AG04450 (cell line): ENCODE results near the gene NCEH1. TPM values are rescaled to one million over a fixed set of nuclear protein-coding genes. Genes with fewer than 3 reads are reported as not detected.
"Not testable (repeated sequence)": the region's sequence is repeated elsewhere in the genome, so short reads cannot be mapped to it uniquely, and the experiment has no call there.

ENCODE experiments used
- CTCF ChIA-PET: fragments of 300-600, 350-600 bp; formaldehyde crosslinking; extraction: SDS; loops from one replicate; lab custom pipeline; 2022; ENCODE audit warnings: antibody characterized with exemption, inconsistent platforms; lab: Charles Lee
- POLR2A ChIA-PET: fragments of 350-600 bp; formaldehyde crosslinking; extraction: SDS; loops from one replicate; lab custom pipeline; 2021; ENCODE audit warnings: antibody characterized with exemption, inconsistent platforms; lab: Yijun Ruan, JAX
- DNase-seq: peaks from one replicate; pipeline ENCODE4 v3.0.0-alpha.2; 2011; ENCODE audit warnings: low read depth, low spot score
- H3K27ac ChIP-seq: one replicate; pipeline ENCODE4 v1.5.1; 2012; ENCODE audit warnings: low read depth, low read length, control low read depth
- H3K27me3 ChIP-seq: one replicate; pipeline ENCODE4 v1.6.0; 2012; ENCODE audit warnings: low read length; ENCODE audit not compliant: control insufficient read depth, insufficient read depth
- H3K4me3 ChIP-seq: 2 replicates; pipeline ENCODE4 v1.5.1; 2011; ENCODE audit warnings: mild to moderate bottlenecking, low read depth, low read length, control low read depth
- H3K9me3 ChIP-seq: 2 replicates; pipeline ENCODE4 v1.5.1; 2012; ENCODE audit warnings: low read length; ENCODE audit not compliant: control insufficient read depth, insufficient read depth
- polyA plus RNA-seq: library from polyadenylated mRNA; depleted of rRNA; stranded (reverse); fragments of >200 nt; gene quantifications from 2 replicates; pipeline ENCODE4 v1.2.3, GENCODE V29; 2011
- TF ChIP-seq, protein P1 (sequence below): IDR thresholded peaks from 2 replicates; pipeline ENCODE4 v1.5.1; 2011; ENCODE audit warnings: low read depth, low read length, control low read depth, inconsistent platforms

NCEH1 gene
- polyA plus RNA-seq, 1 experiment = 14.6 TPM

DNA sequence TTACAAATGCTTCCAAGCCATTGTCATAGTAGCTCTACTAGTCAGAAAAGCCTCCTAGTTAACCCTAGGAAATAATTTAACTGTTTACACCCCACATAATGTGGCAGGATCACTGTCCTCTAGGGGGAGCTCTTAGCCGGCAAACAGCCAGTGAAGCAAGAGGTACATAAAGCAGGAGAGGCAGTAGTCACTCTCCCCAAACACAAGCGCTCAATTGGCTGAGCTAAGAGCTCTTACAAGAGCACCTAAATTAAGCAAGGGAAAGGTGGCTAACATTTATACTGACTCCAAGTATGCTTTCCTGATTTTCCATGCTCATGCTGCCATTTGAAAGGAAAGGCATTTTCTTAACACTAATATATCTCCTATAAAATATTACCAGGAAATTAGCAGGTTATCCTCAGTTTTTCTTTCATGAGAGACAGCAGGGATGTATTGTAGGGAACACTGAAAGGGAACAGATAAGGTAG is 37.6 kb downstream of the NCEH1 start:
- TF ChIP-seq, protein P1, sequence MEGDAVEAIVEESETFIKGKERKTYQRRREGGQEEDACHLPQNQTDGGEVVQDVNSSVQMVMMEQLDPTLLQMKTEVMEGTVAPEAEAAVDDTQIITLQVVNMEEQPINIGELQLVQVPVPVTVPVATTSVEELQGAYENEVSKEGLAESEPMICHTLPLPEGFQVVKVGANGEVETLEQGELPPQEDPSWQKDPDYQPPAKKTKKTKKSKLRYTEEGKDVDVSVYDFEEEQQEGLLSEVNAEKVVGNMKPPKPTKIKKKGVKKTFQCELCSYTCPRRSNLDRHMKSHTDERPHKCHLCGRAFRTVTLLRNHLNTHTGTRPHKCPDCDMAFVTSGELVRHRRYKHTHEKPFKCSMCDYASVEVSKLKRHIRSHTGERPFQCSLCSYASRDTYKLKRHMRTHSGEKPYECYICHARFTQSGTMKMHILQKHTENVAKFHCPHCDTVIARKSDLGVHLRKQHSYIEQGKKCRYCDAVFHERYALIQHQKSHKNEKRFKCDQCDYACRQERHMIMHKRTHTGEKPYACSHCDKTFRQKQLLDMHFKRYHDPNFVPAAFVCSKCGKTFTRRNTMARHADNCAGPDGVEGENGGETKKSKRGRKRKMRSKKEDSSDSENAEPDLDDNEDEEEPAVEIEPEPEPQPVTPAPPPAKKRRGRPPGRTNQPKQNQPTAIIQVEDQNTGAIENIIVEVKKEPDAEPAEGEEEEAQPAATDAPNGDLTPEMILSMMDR = peak; percentile 77
- Histone ChIP-seq H3K9me3 (no peaks in the 10 kb centered on the region), H3K27ac (no peak overlapping the region), H3K27me3 (no peaks in the 10 kb centered on the region), H3K4me3 (no peak overlapping the region)
- no peak for DNase-seq
- CTCF ChIA-PET = interaction anchor here (0.5 to 3.9 kb wide), 64 partner anchors 10 to 647 kb away, joined by 3 to 47 read pairs (median 4); partner anchors contain the start of genes ECT2 and NCEH1
- POLR2A ChIA-PET = interaction anchor here (1.0 to 1.2 kb wide), 2 partner anchors 37 to 77 kb away, joined by 5 read pairs; partner anchors contain the start of genes ECT2 and NCEH1

DNA sequence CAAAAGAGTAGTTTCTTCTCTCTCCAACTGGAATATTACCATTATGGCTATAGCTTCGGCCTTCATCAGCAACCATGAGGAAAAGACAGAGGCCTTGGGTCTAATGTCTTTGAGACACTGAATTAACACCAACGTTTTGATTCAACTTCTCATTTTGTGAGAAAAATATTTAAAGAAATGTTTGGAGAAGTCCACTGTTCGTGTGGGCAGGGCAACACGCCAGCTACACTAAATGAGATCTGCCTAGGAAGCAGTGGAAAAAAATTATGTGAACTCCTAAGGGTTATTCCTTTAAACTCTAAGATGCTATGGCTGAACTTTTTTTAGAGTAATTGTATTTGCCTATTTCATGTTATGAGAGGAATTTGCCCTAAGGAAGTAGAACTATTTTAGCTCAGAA is 41.8 kb downstream of the NCEH1 start:
- Histone ChIP-seq H3K27me3 (no peaks in the 10 kb centered on the region), H3K27ac (no peak overlapping the region), H3K4me3 (no peak overlapping the region), H3K9me3 (no peaks in the 10 kb centered on the region)
- ChIA-PET POLR2A (no interaction called here), CTCF (interaction anchor here (1.1 to 6.5 kb wide), 7 partner anchors 10 to 337 kb away, joined by 3 to 55 read pairs (median 8); partner anchors contain the start of gene ECT2)
- TF ChIP-seq, protein P1 = no peak
- no peak for DNase-seq

DNA sequence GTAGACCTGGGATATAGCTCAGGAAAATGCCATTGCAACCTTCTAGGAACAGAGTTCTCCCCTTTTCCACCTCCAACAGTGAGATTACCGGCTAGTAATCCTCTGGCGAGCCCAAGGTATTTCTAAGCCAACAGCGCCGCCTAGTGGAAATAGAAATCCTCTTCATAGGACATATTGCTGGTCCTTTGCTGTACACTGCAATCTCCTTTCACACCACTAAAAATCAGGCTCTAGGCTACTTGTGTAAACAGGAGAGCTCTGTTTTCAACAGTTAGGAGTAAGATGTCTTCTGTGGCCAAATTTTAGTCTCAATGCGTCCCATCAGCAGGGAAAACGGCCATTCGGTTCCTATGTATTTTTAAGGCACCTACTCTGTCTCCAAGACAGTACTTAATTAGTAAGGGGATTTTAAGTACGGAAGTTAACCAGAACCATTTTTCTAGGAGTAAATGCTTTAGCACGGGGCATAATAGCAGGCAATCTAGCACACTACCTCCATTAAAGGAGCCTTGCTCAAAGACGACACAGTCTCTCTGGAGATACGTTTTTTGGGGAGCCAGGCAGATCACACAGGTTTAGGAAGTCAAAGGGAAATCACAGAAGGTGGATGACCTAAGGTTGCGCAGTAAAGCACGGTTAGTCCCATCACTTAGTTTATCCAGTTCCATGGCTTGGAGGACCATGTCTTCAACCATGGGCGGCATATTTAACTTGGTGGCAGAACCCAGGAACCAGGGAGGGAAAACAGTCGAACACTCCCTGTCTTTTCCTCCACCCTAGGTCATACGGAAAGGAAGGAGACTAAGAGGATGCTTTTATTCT is 43.8 kb downstream of the NCEH1 start:
- TF ChIP-seq, protein P1 = peak; percentile 89
- ChIA-PET CTCF (interaction anchor here (0.6 to 6.5 kb wide), 60 partner anchors 8 to 561 kb away, joined by 3 to 55 read pairs (median 4); partner anchors contain the start of genes ECT2 and NCEH1), POLR2A (no interaction called here)
- H3K9me3 ChIP-seq = no peaks in the 10 kb centered on the region
- H3K4me3 ChIP-seq = no peak overlapping the region
- H3K27ac ChIP-seq = no peak overlapping the region
- H3K27me3 ChIP-seq = no peaks in the 10 kb centered on the region
- DNase-seq = peak; percentile 70

DNA sequence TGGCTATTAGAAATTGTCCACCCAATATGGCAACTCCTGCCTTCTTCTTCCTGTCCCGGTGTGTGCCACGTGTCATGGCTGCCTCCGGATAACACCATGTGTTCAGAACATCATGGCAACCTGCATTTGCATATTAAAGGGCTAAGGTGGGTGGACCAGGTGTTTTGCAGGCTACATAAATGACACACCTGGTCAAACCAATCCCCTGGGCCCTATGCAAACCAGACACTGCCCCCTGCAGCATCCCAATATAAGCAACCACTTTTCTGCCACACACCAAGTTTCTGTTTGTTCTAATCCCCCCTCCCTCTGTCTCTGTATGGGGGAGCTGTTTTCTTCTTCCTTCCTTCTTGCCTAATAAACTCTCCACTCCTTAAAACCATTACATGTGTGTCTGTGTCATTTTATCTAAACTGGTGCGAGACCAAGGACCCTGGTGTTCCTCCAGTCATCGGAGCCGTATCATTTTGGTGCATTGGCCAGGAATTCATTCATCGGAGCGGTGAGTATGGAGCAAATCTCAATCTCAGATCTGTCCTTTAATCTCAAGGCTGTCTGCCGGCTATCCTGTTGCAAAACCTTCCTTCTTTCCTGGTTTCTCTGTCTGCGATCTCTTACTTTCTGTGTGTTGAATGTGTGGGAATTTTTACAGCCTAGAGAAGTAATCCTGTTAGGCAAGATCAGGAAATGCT is 44.5 kb downstream of the NCEH1 start:
- Histone ChIP-seq H3K4me3 (no peak overlapping the region), H3K27ac (no peak overlapping the region), H3K27me3 (no peaks in the 10 kb centered on the region), H3K9me3 (no peaks in the 10 kb centered on the region)
- POLR2A ChIA-PET = no interaction called here
- DNase-seq = no peak
- CTCF ChIA-PET = interaction anchor here (0.6 to 6.5 kb wide), 54 partner anchors 8 to 560 kb away, joined by 3 to 55 read pairs (median 4); partner anchors contain the start of gene NCEH1
- TF ChIP-seq, protein P1 = peak; percentile 38

DNA sequence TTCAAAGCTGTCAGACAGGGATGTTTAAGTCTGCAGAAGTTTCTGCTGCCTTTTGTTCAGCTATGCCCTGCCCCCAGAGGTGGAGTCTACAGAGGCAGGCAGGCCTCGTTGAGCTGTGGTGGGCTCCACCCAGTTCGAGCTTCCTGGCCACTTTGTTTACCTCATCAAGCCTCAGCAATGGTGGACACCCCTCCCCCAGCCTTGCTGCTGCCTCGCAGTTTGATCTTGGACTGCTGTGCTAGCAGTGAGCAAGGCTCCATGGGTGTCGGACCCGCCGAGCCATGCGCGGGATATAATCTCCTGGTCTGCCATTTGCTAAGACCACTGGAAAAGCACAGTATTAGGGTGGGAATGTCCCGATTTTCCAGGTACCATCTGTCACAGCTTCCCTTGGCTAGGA is 45.4 kb downstream of the NCEH1 start:
- DNase-seq, H3K9me3 ChIP-seq, POLR2A ChIA-PET, H3K27me3 ChIP-seq, H3K4me3 ChIP-seq, H3K27ac ChIP-seq: not testable (repeated sequence)
- CTCF ChIA-PET = interaction anchor here (0.6 to 6.5 kb wide), 11 partner anchors 25 to 333 kb away, joined by 3 to 55 read pairs (median 10); no protein-coding TSS in a partner anchor

DNA sequence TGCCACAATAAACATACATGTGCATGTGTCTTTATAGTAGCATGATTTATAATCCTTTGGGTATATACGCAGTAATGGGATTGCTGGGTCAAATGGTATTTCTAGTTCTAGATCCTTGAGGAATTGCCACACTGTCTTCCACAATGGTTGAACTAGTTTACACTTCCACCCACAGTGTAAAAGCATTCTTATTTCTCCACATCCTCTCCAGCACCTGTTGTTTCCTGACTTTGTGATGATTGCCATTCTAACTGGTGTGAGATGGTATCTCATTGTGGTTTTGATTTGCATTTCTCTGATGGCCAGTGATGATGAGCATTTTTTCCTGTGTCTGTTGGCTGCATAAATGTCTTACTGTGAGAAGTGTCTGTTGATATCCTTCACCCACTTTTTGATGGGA is 50.4 kb downstream of the NCEH1 start:
- H3K27me3 ChIP-seq, H3K4me3 ChIP-seq, H3K9me3 ChIP-seq, POLR2A ChIA-PET, DNase-seq, CTCF ChIA-PET, H3K27ac ChIP-seq: not testable (repeated sequence)
